ENCODE results near the gene SELENOV.
A peak's percentile ranks its signal among the peaks of the same experiment; 100 is the strongest.
"Not testable (repeated sequence)": the region's sequence is repeated elsewhere in the genome, so short reads cannot be mapped to it uniquely, and the experiment has no call there.

SELENOV gene, protein sequence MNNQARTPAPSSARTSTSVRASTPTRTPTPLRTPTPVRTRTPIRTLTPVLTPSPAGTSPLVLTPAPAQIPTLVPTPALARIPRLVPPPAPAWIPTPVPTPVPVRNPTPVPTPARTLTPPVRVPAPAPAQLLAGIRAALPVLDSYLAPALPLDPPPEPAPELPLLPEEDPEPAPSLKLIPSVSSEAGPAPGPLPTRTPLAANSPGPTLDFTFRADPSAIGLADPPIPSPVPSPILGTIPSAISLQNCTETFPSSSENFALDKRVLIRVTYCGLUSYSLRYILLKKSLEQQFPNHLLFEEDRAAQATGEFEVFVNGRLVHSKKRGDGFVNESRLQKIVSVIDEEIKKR

DNA sequence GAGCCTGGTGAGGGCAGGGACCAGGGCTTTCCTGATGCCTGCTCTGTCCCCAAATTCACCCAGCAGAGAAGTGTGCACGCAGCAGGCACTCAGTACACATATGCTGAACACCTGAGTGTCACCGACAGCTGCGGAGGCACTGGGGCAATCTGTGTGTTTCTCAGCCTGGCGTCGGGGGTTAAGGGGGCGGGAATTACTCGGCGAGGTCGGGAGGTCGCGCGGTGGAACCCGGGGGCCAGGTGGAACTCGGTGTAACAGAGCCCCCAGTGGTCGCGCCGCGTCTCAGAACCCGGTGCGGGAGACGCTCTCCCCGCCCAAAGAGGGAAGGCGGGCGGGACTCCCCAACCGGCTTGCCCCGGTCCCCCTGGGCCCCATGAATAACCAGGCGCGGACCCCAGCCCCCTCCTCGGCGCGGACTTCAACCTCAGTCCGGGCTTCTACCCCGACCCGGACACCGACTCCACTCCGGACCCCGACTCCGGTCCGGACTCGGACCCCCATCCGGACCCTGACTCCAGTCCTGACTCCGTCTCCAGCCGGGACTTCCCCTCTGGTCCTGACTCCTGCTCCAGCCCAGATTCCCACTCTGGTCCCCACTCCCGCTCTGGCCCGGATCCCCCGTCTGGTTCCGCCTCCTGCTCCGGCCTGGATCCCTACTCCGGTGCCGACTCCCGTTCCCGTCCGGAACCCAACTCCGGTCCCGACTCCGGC lies at the start of gene SELENOV:
Gene SELENOV, plus strand, starts transcription at position 300 of the 711 bp plus-strand sequence. Its CDS starts 74 bp downstream, at position 374.
- DNase-seq: no peak

DNA sequence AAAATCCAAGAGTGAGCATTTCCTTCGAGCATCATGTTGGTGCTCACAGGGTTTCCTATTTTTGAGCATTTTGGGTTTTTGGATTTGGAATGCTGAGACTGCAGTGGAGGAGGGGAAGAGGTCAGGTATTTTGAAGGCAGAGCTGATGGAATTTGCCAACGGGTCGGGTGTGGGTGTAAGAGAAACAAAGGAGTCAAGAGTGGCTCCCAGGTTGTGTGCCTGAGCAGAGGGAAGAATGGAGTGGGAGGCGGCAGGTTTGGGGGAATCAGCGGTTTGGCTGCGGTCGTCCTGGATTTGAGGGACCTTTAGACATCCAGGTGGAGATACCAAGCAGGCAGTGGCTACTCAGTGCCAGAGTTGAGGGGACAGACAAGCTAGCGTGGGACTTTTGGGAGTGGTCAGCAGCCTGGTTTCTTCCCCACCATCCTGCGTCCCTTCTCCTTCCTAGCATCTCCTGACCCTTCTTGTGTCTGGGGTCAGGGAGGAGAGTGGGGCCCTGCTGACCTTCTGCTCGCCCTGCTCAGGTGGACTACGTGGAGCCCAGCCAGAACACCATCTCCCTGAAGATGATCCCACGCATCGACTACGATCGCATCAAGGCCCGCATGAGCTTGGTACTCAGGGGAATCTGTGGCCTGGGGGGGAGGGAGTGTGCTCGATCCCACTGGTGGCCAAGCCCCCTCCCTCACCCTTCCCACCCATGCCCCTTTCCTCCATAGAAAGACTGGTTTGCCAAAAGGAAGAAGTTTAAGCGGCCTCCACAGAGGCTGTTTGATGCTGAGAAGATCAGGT lies 48.8 kb upstream of the SELENOV start:
- DNase-seq: no peak

DNA sequence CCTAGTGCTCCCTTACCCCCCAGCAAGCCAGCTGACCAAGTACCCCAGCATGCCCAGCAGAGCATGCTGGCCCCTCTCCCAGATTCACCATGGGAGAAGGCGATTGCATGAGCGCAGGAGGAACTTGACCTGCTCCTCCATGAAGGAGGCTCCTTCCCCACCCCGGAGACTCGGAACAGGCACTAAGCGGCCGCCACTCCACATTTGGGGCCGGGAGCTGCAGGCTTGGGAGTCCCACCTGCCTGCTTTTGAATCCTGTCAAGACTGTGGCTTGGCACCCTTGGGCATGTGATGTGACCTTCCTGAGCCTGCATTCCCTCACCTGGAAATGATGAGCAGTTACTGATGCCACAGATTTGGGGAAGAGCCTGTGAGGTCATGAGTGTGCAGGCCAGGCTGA lies 47.0 kb upstream of the SELENOV start:
- no peak for DNase-seq

DNA sequence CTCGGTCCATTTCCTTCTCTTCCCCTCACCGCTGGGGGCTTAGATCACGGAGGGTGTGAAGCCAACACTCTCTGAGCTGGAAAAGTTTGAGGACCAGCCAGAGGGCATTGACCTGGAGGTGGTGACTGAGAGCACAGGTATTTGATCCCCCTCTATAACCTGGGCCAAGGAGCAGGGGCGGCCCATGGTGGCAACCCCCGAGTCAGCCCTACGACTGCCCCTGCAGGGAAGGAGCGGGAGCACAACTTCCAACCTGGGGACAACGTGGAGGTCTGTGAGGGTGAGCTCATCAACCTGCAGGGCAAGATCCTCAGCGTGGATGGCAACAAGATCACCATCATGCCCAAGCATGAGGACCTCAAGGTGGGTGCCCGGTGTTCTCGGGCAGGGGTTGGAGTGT lies 45.9 kb upstream of the SELENOV start:
- DNase-seq: no peak

DNA sequence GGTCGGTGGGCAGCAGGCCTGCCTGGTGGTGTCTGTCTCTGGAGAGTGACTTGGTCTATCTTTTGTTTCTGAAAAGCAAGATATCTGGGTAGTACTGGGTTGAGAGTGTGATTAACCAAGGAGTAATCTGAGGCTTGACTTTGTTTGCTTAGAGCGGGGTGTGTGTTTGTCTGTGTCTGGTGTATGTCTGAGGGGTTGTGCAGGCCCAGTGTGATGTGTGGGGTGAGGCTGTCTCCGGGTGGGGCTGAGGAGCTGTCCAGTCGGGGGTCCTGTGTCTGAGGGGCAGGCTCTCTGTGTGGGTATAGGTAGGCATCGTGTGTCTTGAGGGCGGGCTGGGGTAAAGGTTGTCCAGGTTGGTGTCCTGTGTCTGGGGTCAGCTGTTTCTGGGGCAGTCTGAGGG lies 45.4 kb upstream of the SELENOV start:
- no peak for DNase-seq

DNA sequence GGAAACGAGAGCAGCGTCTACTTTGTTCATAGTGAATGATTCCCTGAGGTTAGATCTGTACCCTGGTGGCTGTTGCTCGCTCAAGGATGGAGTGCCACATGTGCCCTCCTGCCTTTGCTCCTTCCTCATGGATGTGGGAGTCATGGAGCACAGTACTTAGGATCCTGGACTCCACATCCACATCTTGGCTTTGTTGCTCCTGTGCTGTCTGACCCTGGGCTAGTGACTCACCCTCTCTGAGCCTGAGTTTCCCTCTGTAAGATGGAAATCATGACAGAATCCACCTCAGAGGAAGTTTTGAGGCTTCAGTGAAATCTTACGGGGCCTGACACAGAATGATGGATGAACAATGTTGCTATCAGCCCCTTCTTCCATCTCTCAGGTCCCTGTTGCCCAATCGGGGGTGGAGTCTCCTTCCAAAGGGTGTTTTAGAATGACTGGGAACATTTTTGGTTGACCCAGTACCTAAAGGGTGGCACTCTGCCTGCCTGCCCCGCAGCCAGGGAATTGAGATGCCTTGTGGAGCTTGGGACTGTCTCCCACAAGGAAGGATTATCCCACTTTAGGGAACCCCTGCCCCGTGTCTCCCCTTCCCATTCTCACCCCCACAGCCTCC lies 44.1 kb upstream of the SELENOV start:
- DNase-seq: no peak

DNA sequence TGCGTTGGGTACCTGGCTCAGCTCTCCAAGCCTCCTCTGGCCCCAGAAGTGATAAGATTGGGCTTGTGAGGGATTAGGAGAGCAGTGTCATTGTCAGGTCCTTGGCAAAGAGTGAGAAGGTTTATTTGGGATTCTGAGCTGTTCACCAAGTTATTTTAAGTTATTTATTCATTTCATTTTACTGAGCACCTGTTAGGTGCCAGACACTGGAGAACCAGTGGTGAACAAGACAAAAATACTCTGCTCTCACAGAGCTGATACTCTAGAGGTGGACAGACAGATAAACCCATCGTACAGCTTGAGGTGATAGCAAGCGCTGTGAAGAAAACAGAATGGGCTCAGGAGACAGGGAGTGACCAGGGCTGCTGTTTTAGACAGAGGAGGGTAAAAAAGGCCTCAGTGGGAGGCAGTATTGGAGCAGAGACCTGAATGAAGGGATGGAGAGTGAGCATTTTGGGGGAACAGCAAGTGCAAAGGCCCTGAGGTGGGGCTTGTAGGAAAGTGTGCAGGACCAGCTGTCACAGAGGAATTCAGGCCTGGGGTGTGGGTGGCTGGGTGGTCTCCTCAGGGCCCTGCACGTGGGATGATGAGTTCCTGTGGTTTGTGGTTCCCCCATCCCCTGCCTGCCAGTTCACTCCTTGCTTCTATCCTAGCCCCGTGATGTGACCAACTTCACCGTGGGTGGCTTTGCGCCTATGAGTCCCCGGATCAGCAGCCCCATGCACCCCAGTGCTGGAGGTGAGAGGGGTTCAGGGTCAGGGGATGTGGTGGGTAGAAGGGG lies 43.0 kb upstream of the SELENOV start:
- no peak for DNase-seq

DNA sequence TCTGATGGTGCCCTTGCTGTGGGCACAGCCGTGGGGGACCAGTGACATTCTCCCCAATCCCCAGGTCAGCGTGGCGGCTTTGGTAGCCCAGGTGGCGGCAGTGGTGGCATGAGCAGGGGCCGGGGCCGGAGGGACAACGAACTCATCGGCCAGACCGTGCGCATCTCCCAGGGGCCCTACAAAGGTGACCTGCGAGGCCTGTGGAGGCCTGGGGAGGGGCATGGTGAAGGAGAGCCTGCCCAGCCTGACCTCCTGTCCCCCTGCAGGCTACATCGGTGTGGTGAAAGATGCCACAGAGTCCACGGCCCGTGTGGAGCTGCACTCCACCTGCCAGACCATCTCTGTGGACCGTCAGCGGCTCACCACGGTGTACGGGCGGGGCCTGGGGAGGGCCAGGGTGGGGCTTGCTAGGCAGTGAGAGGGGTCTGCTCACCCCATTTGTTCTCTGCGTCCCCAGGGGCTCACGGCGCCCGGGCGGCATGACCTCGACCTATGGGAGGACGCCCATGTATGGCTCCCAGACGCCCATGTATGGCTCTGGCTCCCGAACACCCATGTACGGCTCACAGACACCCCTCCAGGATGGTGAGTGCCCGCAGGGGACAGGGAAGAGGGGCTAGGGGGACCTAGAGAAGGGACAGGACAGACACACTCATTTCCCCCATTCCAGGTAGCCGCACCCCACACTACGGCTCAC lies 42.0 kb upstream of the SELENOV start:
- DNase-seq: no peak

DNA sequence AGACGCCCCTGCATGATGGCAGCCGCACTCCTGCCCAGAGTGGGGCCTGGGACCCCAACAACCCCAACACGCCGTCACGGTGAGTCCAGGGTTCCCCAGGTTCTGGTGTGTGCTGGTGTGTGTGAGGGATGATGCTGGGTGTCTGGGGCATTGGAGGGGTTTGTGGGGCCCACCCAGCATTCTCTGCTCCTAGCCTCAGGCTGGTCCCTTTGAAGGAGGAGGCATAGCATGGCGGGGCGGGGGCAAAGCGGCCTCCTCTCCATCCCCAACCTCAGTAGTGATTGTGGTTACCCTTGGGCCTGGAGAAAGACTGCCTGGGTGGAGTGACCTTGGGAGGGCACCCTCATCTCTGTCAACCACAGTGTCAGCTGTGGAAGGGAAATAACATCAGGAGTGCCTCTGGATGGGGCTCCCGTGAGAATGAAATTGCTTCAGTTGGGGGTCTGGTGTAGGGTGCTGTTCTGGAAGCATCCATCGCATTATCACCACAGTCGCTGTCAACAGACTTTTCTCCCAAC lies 41.4 kb upstream of the SELENOV start:
- DNase-seq: no peak

DNA sequence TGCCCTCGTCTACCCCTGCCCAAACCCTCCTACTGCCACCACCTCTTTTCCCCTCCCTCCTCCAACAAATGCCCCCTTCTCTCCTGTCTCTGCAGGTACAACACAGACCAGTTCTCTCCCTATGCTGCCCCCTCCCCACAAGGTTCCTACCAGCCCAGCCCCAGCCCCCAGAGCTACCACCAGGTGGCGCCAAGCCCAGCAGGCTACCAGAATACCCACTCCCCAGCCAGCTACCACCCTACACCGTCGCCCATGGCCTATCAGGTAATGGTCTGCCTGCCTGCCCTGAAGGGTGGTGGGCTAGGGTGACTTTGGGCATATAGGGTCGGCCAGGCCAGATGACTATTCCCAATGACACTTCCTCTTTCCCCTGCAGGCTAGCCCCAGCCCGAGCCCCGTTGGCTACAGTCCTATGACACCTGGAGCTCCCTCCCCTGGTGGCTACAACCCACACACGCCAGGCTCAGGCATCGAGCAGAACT lies 40.8 kb upstream of the SELENOV start:
- peak; percentile 66 for DNase-seq

DNA sequence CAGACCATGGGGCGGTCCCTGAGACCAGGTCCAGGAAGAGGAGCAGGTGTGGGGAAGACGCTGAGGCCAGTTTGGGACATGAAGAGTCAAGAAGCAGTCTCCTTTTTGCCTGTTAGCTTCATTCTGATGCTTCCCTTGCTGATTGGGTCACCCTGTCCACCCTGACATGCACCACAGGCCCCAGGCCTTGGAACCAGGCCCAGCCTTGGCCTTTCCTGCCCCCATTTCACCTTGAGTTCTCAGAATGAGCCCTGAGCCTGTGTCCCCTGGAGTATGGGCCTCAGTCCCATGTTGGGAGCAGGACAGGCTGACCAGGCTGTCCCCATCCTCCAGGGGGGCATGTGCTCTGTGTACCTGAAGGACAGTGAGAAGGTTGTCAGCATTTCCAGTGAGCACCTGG lies 39.2 kb upstream of the SELENOV start:
- DNase-seq: no peak

DNA sequence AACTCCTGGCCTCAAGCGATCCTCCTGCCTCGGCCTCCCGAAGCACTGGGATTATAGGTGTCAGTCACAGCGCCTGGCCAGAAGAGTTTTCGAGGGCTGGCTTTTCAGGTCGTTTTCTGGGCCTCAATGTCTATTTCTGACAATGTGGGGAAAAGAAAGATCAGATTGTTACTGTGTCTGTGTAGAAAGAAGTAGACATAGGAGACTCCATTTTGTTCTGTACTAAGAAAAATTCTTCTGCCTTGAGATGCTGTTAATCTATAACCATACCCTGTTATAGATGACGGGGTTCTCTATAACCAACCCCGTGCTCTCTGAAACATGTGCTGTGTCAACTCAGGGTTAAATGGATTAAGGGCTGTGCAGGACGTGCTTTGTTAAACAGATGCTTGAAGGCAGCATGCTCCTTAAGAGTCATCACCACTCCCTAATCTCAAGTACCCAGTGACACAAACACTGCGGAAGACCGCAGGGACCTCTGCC lies 35.6 kb upstream of the SELENOV start:
- DNase-seq: not testable (repeated sequence)

DNA sequence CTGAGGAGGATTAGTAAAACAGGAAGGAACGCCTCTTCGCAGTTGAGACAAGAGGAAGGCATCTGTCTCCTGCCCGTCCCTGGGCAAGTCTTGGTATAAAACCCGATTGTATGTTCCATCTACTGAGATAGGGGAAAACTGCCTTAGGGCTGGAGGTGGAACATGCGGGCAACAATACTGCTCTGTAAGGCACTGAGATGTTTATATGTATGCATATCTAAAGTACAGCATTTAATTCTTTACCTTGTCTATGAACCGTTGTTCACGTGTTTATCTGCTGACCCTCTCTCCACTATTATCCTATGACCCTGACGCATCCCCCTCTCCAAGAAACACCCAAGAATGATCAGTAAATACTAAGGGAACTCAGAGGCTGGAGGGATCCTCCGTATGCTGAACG lies 35.0 kb upstream of the SELENOV start:
- DNase-seq: no peak

DNA sequence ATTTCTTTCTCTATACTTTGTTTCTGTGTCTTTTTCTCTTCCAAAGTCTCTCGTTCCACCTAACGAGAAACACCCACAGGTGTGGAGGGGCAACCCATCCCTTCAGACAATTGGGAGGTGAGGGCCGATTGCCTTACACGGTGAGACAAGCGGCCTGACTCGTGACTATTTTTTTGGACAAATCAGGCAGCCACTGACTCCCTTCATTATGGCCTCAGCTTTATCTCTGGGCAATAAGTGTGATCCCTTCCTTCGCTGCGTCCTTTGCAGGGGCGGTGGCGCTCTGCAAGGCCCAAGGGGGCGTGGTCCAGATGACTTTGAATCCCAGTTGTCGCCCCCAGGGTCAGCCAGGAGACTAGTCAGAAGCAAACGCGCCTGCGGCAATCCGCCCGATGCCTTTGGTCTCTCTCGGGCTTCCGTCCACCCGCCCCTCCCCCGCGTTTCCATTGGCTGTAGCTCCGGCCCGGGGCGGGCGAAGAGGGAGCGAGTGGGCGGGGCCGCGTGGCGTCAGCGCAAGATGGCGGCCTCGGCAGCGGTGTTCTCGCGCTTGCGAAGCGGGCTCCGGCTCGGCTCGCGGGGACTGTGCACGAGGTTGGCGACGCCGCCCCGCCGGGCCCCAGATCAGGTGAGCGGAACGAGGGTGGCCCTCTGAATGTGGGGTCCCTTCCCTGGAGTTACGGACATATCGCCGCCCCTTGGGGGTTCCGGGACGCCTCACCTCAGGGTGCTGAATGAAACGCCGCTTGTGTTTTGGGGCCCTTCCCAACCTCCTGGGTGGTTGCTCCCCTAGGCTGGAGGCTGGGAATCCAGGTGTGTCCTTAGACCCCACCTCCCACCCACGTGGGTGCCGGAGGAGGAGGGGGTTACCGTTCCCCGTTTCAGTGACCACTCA lies 34.4 kb upstream of the SELENOV start, which contains the start of gene TIMM50:
Gene TIMM50, plus strand, starts transcription at position 502 of the 892 bp plus-strand sequence. Its CDS starts 16 bp downstream, at position 518.
- DNase-seq: peak; percentile 94

DNA sequence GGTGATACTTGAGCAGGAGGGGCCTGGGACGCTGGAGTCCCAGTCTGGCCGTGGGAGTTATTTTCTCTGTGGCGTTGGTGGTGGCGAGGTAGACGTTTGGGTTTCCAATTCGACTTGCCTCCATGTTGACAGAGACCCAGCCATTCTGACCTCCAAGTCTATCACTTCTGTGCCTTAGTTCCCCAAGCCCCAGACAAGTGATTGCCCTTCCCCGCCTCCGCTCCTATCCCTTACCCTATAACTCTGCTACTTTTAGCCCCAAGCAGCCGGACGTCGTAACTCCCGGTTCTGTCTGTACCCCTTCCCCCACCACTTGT lies 33.8 kb upstream of the SELENOV start:
- no peak for DNase-seq

DNA sequence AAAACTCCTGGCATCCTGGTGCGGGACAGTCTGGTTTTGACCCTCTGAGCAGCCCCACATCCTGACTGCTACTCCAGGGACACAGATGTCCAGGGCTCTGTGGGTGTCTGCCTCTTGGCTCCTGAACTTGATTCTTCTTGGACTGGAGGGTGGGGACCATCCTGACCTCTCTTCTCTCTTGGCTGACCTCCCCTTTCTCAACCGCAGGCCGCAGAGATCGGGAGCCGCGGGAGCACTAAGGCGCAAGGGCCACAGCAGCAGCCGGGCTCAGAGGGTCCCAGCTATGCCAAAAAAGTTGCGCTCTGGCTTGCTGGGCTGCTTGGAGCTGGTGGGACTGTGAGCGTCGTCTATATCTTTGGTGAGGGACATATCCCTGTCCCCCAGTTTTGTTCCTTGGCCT lies 33.3 kb upstream of the SELENOV start:
- DNase-seq: no peak

DNA sequence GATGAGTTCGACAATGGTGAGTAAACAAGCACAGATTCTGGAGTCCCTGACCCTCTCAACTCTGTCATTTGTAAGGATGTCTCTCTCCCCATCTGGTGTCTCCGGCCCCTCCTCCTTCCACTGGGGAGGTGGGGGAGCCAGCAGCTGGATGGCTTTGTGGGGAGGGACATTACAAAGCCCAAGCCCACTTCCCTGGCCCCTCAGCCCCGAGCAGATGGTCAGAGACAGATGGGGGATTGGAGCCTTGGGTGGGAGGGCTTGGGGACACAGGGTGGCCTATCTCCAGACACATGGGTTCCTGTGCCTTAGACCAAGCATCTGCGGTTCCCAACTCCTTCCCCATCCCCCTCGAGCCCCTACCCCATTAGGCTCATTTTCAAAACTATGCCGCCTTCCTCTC lies 31.8 kb upstream of the SELENOV start:
- no peak for DNase-seq

DNA sequence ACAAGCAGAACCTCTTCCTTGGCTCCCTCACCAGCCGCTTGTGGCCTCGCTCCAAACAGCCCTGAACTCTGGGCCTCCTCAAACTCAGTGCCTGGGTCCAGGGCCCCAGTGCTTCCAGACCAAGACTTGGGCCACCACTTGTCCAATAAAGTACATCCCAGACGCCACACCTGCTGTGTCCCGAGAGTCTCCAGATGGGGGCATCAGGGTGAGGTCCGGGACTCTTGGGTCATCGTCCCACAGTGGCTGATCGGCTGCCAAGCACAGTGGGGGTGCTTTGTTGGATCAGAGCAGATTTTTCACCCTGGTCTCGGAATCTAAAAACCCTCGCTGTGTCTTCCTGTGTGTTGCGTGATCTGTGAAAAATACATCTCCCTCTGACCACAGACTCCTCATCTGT lies 25.2 kb upstream of the SELENOV start:
- DNase-seq: no peak

DNA sequence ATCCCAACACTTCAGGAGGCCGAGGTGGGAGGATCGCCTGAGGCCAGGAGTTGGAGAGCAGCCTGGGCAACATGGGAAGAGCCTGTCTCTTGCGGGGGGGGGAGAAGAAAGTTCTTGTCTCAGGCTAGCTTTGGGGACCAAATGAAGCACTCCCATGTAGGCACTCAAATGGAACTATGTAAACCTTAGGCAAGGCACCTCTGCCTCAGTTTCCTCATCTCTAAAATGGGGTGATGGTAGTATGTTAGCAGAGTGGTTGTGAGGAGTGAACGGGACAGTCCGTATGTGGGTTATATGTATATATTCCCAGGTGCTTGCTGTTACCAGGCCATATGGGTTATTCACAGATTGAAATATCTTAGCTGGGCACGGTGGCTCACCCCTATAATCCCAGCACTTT lies 22.7 kb upstream of the SELENOV start:
- no peak for DNase-seq

DNA sequence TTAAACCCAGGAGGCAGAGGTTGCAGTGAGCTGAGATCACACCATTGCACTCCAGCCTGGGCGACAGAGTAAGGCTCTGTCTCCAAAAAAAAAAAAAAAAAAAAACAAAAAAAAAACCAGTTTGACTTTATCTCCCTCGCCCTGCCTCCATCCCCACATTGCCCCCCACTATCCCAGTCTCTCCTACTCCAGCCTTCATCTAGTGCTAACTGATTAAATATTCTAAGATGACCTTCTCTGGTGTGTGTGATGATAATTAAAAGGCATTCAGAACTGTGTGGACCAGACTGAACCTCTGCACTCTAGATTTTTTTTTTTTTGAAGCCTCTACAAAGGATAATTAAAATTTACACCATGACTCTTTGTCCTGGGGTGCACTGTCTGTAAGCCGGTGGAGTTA lies 22.2 kb upstream of the SELENOV start:
- DNase-seq: no peak
